SK-N-SH (cell line): Measurements from ENCODE around the gene MCF2L. TPM values are rescaled to one million over a fixed set of nuclear protein-coding genes. Genes with fewer than 3 reads are reported as not detected.

Experiments
- CTCF ChIA-PET: fragments of 300-600, 350-600 bp; formaldehyde crosslinking; extraction: SDS; loops from one replicate; lab custom pipeline; 2021; lab: Yijun Ruan, JAX
- POLR2A ChIA-PET: fragments of 350-600 bp; sonication (Branson Sonifier 250); formaldehyde crosslinking; extraction: SDS; loops from one replicate; lab custom pipeline; 2020; ENCODE audit warnings: antibody characterized with exemption, inconsistent platforms; lab: Yijun Ruan, JAX
- DNase-seq: peaks from one replicate; pipeline ENCODE4 v3.0.0; 2012
- H2AFZ ChIP-seq: fragments of 200-600 bp; sonication (generic); 2 replicates; pipeline ENCODE4 v1.8.1; 2016; ENCODE audit warnings: antibody characterized with exemption, mild to moderate bottlenecking, low read depth
- H3F3A ChIP-seq: fragments of 200-600 bp; sonication (generic); replicated peaks from 2 replicates; pipeline ENCODE3; 2016; ENCODE audit warnings: antibody characterized with exemption, mild to moderate bottlenecking; ENCODE audit not compliant: insufficient read depth
- H3K27ac ChIP-seq, 2 experiments: fragments of 200-500 bp in 1 of 2; fragments of 200-600 bp in 1 of 2; sonication (Bioruptor generic) in 1 of 2; sonication (generic), shearing (Covaris generic) in 1 of 2; 2 replicates each; pipeline versions ENCODE4 v1.5.1 to v1.6.1; 2014 to 2016; ENCODE audit warnings: low read depth in 2 of 2, inconsistent platforms in 1 of 2, low read length in 1 of 2, mild to moderate bottlenecking in 1 of 2, mixed read lengths in 1 of 2
- H3K27me3 ChIP-seq: fragments of 200-600 bp; sonication (generic), shearing (Covaris generic); 2 replicates; pipeline ENCODE4 v1.6.1; 2016; ENCODE audit warnings: mixed run types; ENCODE audit not compliant: insufficient read depth
- H3K36me3 ChIP-seq, 2 experiments: fragments of 200-500 bp in 1 of 2; fragments of 200-600 bp in 1 of 2; sonication (Bioruptor generic) in 1 of 2; sonication (generic) in 1 of 2; replicated peaks in 1 of 2; 2 replicates each; pipeline versions ENCODE3 to v1.5.1; 2014 to 2016; ENCODE audit warnings: low read length in 1 of 2, mild to moderate bottlenecking in 1 of 2; ENCODE audit not compliant: insufficient read depth in 2 of 2, control insufficient read depth in 1 of 2
- H3K4me1 ChIP-seq, 2 experiments: fragments of 200-500 bp in 1 of 2; fragments of 200-600 bp in 1 of 2; sonication (Bioruptor generic) in 1 of 2; sonication (generic), shearing (Covaris generic) in 1 of 2; 2 replicates each; pipeline versions ENCODE4 v1.5.1 to v1.6.1; 2014 to 2016; ENCODE audit warnings: low read depth in 1 of 2, low read length in 1 of 2, mixed run types in 1 of 2; ENCODE audit not compliant: insufficient read depth in 2 of 2, control insufficient read depth in 1 of 2
- H3K4me2 ChIP-seq: fragments of 200-600 bp; sonication (generic), shearing (Covaris generic); 2 replicates; pipeline ENCODE4 v1.6.1; 2017; ENCODE audit warnings: mixed run types
- H3K4me3 ChIP-seq, 2 experiments: fragments of 200-500 bp in 1 of 2; fragments of 200-600 bp in 1 of 2; sonication (Bioruptor generic) in 1 of 2; sonication (generic), shearing (Covaris generic) in 1 of 2; 2 replicates each; pipeline versions ENCODE4 v1.5.1 to v1.8.1; 2014 to 2016; ENCODE audit warnings: low read depth in 2 of 2, inconsistent platforms in 1 of 2, low read length in 1 of 2, mild to moderate bottlenecking in 1 of 2, mixed read lengths in 1 of 2, moderate library complexity in 1 of 2
- H3K79me2 ChIP-seq: fragments of 200-600 bp; sonication (generic); 2 replicates; pipeline ENCODE4 v1.8.1; 2017; ENCODE audit warnings: mild to moderate bottlenecking; ENCODE audit not compliant: insufficient read depth
- H3K9ac ChIP-seq: fragments of 200-600 bp; sonication (generic); 2 replicates; pipeline ENCODE4 v1.6.1; 2017; ENCODE audit warnings: mixed run types
- H3K9me2 ChIP-seq: fragments of 200-600 bp; sonication (generic); 2 replicates; pipeline ENCODE4 v1.6.1; 2017; ENCODE audit warnings: mixed run types
- H3K9me3 ChIP-seq: fragments of 200-600 bp; sonication (generic); 2 replicates; pipeline ENCODE4 v1.6.1; 2017; ENCODE audit warnings: mixed run types, mild to moderate bottlenecking, moderate library complexity
- H4K20me1 ChIP-seq: fragments of 200-600 bp; sonication (generic); 2 replicates; pipeline ENCODE4 v1.6.1; 2017; ENCODE audit warnings: mild to moderate bottlenecking, mixed run types; ENCODE audit not compliant: insufficient read depth
- CHD2 ChIP-seq: fragments of 150-350 bp; IDR thresholded peaks from 2 replicates; pipeline ENCODE4 v1.6.1; 2018; ENCODE audit warnings: low read length; ENCODE audit not compliant: partially characterized antibody
- ELF1 ChIP-seq: IDR thresholded peaks from 2 replicates; pipeline ENCODE4 v1.4.0; 2012
- EZH2phosphoT487 ChIP-seq: fragments of 200-600 bp; sonication (generic); IDR thresholded peaks from 2 replicates; pipeline ENCODE4 v1.6.1; 2017; ENCODE audit warnings: low read depth, mixed run types, mild to moderate bottlenecking, antibody characterized with exemption, moderate library complexity, borderline replicate concordance
- FOSL2 ChIP-seq: IDR thresholded peaks from 2 replicates; pipeline ENCODE4 v1.4.0; 2012; ENCODE audit warnings: low read depth, mild to moderate bottlenecking, moderate library complexity, borderline replicate concordance
- MEF2A ChIP-seq: IDR thresholded peaks from 2 replicates; pipeline ENCODE4 v1.4.0; 2012; ENCODE audit warnings: low read depth, borderline replicate concordance
- NFIC ChIP-seq: IDR thresholded peaks from 2 replicates; pipeline ENCODE4 v1.4.0; 2012; ENCODE audit warnings: borderline replicate concordance
- POLR2AphosphoS5 ChIP-seq: IDR thresholded peaks from 2 replicates; pipeline ENCODE4 v1.6.1; 2012; ENCODE audit warnings: low read depth, low read length
- RCOR1 ChIP-seq: fragments of 150-350 bp; IDR thresholded peaks from 2 replicates; pipeline ENCODE4 v1.6.1; 2017; ENCODE audit warnings: antibody characterized with exemption, low read length
- SMC3 ChIP-seq: IDR thresholded peaks from 2 replicates; pipeline ENCODE4 v1.6.1; 2012; ENCODE audit warnings: low read depth, low read length, improper control_type of control experiment
- TAF1 ChIP-seq: IDR thresholded peaks from 2 replicates; pipeline ENCODE4 v1.6.1; 2012; ENCODE audit warnings: low read depth, mild to moderate bottlenecking, low read length, moderate library complexity, borderline replicate concordance
- YY1 ChIP-seq: IDR thresholded peaks from 2 replicates; pipeline ENCODE4 v1.4.0; 2012; ENCODE audit warnings: low read depth, mild to moderate bottlenecking
- WGBS: methylation state at CpG from one replicate; pipeline ENCODE4 v1.1.6; 2017; ENCODE audit warnings: low lambda C conversion rate; 5-methylcytosine and 5-hydroxymethylcytosine counted together
- polyA plus RNA-seq, 3 experiments: library from polyadenylated mRNA; depleted of rRNA; stranded (reverse); fragments of >200 nt; gene quantifications; 2 replicates each; pipeline ENCODE4 v1.2.3, GENCODE V29; 2012
- TF ChIP-seq, protein P1 (sequence below): fragments of 150-350 bp; IDR thresholded peaks from 2 replicates; pipeline ENCODE4 v1.6.1; 2016; ENCODE audit warnings: mild to moderate bottlenecking, low read depth, low read length
- TF ChIP-seq, protein P2 (sequence below): IDR thresholded peaks from 2 replicates; pipeline ENCODE4 v1.4.0; 2012; ENCODE audit warnings: low read depth, borderline replicate concordance
- TF ChIP-seq, protein P3 (sequence below): IDR thresholded peaks from 2 replicates; pipeline ENCODE4 v1.6.1; 2012; ENCODE audit warnings: mild to moderate bottlenecking, low read depth, low read length, moderate library complexity

Gene MCF2L
- polyA plus RNA-seq, 1 of the 3 experiments (the other 2 are of a cell fraction), result 0.56 TPM

DNA sequence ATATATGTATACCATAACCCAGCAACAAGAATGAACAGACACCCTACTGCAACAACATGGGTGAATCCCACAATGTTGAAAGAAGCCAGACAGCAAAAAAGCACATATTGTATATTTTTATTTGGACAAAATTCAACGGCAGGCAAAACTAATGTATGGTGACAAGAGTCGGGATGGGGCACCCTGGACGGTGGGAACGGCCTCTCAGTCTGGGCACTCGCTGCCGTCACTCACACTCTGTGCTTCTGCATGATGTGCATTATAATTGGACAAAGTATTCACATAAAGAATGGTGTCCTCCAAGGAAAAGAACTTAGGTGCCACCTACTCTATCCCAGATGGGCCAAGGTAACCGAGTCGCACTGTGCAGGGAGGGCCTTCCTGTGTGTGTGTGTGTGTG, 71.0 kb downstream of the MCF2L start:
- no peaks in the 10 kb centered on the region for H3F3A ChIP-seq
- no peaks in the 10 kb centered on the region; a peak in 1 of 4 replicates for H3K4me1 ChIP-seq
- H3K27me3 ChIP-seq, result no peaks in the 10 kb centered on the region
- no peaks in the 10 kb centered on the region for H3K9me2 ChIP-seq
- no peak for TF ChIP-seq ELF1
- TF ChIP-seq TAF1, result no peak
- TF ChIP-seq, protein P1, sequence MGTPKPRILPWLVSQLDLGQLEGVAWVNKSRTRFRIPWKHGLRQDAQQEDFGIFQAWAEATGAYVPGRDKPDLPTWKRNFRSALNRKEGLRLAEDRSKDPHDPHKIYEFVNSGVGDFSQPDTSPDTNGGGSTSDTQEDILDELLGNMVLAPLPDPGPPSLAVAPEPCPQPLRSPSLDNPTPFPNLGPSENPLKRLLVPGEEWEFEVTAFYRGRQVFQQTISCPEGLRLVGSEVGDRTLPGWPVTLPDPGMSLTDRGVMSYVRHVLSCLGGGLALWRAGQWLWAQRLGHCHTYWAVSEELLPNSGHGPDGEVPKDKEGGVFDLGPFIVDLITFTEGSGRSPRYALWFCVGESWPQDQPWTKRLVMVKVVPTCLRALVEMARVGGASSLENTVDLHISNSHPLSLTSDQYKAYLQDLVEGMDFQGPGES, result no peak
- TF ChIP-seq EZH2phosphoT487, result no peak
- no peak for TF ChIP-seq FOSL2
- TF ChIP-seq, protein P2, sequence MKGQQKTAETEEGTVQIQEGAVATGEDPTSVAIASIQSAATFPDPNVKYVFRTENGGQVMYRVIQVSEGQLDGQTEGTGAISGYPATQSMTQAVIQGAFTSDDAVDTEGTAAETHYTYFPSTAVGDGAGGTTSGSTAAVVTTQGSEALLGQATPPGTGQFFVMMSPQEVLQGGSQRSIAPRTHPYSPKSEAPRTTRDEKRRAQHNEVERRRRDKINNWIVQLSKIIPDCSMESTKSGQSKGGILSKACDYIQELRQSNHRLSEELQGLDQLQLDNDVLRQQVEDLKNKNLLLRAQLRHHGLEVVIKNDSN, result no peak
- TF ChIP-seq POLR2AphosphoS5, result no peak
- TF ChIP-seq MEF2A, result no peak
- TF ChIP-seq NFIC, result no peak
- TF ChIP-seq SMC3, result no peak
- no peak for TF ChIP-seq CHD2
- TF ChIP-seq RCOR1, result no peak
- TF ChIP-seq YY1, result no peak
- TF ChIP-seq, protein P3, sequence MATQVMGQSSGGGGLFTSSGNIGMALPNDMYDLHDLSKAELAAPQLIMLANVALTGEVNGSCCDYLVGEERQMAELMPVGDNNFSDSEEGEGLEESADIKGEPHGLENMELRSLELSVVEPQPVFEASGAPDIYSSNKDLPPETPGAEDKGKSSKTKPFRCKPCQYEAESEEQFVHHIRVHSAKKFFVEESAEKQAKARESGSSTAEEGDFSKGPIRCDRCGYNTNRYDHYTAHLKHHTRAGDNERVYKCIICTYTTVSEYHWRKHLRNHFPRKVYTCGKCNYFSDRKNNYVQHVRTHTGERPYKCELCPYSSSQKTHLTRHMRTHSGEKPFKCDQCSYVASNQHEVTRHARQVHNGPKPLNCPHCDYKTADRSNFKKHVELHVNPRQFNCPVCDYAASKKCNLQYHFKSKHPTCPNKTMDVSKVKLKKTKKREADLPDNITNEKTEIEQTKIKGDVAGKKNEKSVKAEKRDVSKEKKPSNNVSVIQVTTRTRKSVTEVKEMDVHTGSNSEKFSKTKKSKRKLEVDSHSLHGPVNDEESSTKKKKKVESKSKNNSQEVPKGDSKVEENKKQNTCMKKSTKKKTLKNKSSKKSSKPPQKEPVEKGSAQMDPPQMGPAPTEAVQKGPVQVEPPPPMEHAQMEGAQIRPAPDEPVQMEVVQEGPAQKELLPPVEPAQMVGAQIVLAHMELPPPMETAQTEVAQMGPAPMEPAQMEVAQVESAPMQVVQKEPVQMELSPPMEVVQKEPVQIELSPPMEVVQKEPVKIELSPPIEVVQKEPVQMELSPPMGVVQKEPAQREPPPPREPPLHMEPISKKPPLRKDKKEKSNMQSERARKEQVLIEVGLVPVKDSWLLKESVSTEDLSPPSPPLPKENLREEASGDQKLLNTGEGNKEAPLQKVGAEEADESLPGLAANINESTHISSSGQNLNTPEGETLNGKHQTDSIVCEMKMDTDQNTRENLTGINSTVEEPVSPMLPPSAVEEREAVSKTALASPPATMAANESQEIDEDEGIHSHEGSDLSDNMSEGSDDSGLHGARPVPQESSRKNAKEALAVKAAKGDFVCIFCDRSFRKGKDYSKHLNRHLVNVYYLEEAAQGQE, result no peak
- no peak overlapping the region for H3K27ac ChIP-seq
- no peak overlapping the region for H3K4me2 ChIP-seq
- no peak for DNase-seq
- POLR2A ChIA-PET, result no interaction called here
- no peak overlapping the region for H3K4me3 ChIP-seq
- no peaks in the 10 kb centered on the region for H3K79me2 ChIP-seq
- 78% methylated on average over 8 of the region's 8 CpGs for WGBS
- H4K20me1 ChIP-seq, result no peaks in the 10 kb centered on the region
- no peak overlapping the region for H3K9ac ChIP-seq
- H3K36me3 ChIP-seq, result no peaks in the 10 kb centered on the region
- H2AFZ ChIP-seq, result no peak overlapping the region
- H3K9me3 ChIP-seq, result no peaks in the 10 kb centered on the region
- CTCF ChIA-PET, result interaction anchor here (1.2 kb wide), 1 partner anchor 10 kb away, joined by 3 read pairs; no protein-coding TSS in a partner anchor
